Caco-2 (cell line): ENCODE results near the gene DOCK3. TPM values are rescaled to one million over a fixed set of nuclear protein-coding genes. Genes with fewer than 3 reads are reported as not detected.
A peak's percentile ranks its signal among the peaks of the same experiment; 100 is the strongest.
"Not testable (repeated sequence)": the region's sequence is repeated elsewhere in the genome, so short reads cannot be mapped to it uniquely, and the experiment has no call there.

Source experiments
- BruUV-seq: library from RNA; stranded (reverse); fragments of 400-500 nt; replicated peaks from 2 replicates; lab custom pipeline; 2021; lab: Mats Ljungman, UMichigan
- CTCF ChIA-PET: fragments of 300-600 bp; sonication (Branson Sonifier 250); formaldehyde crosslinking; loops from one replicate; lab custom pipeline; 2022; ENCODE audit warnings: antibody characterized with exemption; lab: Charles Lee
- POLR2A ChIA-PET: fragments of 300-600 bp; sonication (Branson Sonifier 250); formaldehyde crosslinking; loops from one replicate; lab custom pipeline; 2022; ENCODE audit warnings: antibody characterized with exemption; lab: Charles Lee
- DNase-seq, 2 experiments: peaks; one replicate each; pipeline versions ENCODE4 v3.0.0 to v3.0.0-alpha.2; 2020 to 2022
- H3K27me3 ChIP-seq: replicated peaks from 2 replicates; pipeline ENCODE4 v1.6.0; 2011; ENCODE audit warnings: low read length; ENCODE audit not compliant: control insufficient read depth, insufficient read depth
- H3K36me3 ChIP-seq: 2 replicates; pipeline ENCODE4 v1.5.1; 2011; ENCODE audit warnings: low read length; ENCODE audit not compliant: control insufficient read depth, insufficient read depth
- H3K4me1 ChIP-seq: fragments of 250-450 bp; sonication (Bioruptor Pico); 2 replicates; pipeline ENCODE4 v1.5.1; 2020; ENCODE audit warnings: mild to moderate bottlenecking
- H3K4me3 ChIP-seq: 2 replicates; pipeline ENCODE4 v1.5.1; 2011; ENCODE audit warnings: low read depth, mild to moderate bottlenecking, control low read depth, low read length
- H3K9me3 ChIP-seq: fragments of 250-450 bp; sonication (Bioruptor Pico); 2 replicates; pipeline ENCODE4 v1.5.1; 2020; ENCODE audit warnings: mild to moderate bottlenecking, moderate library complexity
- H3K27ac Mint-ChIP-seq: one replicate; pipeline ENCODE4 v1.8.0; 2022; ENCODE audit warnings: mixed read lengths; ENCODE audit not compliant: unreplicated experiment
- H3K27me3 Mint-ChIP-seq: one replicate; pipeline ENCODE4 v1.8.0; 2022; ENCODE audit warnings: mixed read lengths; ENCODE audit not compliant: insufficient read depth, unreplicated experiment
- H3K36me3 Mint-ChIP-seq: one replicate; pipeline ENCODE4 v1.8.0; 2022; ENCODE audit warnings: mild to moderate bottlenecking, mixed read lengths; ENCODE audit not compliant: insufficient read depth, unreplicated experiment
- H3K4me1 Mint-ChIP-seq: one replicate; pipeline ENCODE4 v1.8.0; 2022; ENCODE audit warnings: low read depth, mixed read lengths; ENCODE audit not compliant: unreplicated experiment
- H3K4me3 Mint-ChIP-seq: one replicate; pipeline ENCODE4 v1.8.0; 2022; ENCODE audit warnings: mild to moderate bottlenecking, moderate library complexity, mixed read lengths; ENCODE audit not compliant: unreplicated experiment
- H3K9me3 Mint-ChIP-seq: one replicate; pipeline ENCODE4 v1.8.0; 2022; ENCODE audit warnings: mixed read lengths; ENCODE audit not compliant: unreplicated experiment
- intact Hi-C: fragments of 100-400 bp; cut with micrococcal nuclease; formaldehyde crosslinking; loops from one replicate; pipeline ENCODE4 v1.10.0; 2022; ENCODE audit not compliant: unreplicated experiment
- total RNA-seq: library from RNA; stranded (reverse); gene quantifications from 2 replicates; pipeline ENCODE4 v1.2.3, GENCODE V29; 2022
- TF ChIP-seq, protein P1 (sequence below), 2 experiments: fragments of 200-600 bp in 1 of 2; IDR thresholded peaks; 1 replicate in 1 of 2; 2 replicates in 1 of 2; pipeline versions ENCODE4 v1.5.1 to v1.8.0; 2011 to 2022; ENCODE audit warnings: antibody characterized with exemption in 1 of 2, control low read depth in 1 of 2, inconsistent platforms in 1 of 2, low read depth in 1 of 2, low read length in 1 of 2, mild to moderate bottlenecking in 1 of 2, moderate library complexity in 1 of 2; ENCODE audit not compliant: insufficient read depth in 1 of 2, severe bottlenecking in 1 of 2, unreplicated experiment in 1 of 2

DOCK3 gene
- total RNA-seq, 1 experiment from 2014 or later: 0.05 TPM

DNA sequence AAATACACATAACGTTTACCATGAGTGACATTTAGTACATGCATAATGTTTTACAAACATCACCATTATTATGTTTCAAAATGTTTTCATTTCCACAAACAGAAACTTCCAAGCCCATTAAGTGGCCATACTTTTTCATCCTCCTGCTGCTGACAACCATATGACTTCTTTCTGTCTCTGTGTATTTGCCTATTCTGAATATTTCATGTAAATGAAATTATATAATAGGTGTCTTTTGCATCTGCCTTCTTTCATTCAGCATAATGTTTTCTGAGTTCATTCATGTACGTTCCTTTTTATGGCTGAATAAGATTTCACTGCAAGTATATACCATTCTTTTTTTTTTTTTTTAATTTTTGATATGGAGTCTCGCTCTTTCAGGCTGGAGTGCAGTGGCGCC lies 209.0 kb downstream of the DOCK3 start:
- Mint-ChIP-seq H3K4me1 (no peaks in the 10 kb centered on the region), H3K4me3 (no peak overlapping the region), H3K36me3 (no peaks in the 10 kb centered on the region), H3K9me3 (no peaks in the 10 kb centered on the region), H3K27me3 (peaks cover 10% of the 10 kb centered on the region), H3K27ac (no peak overlapping the region)
- intact Hi-C loops: no loop called here
- POLR2A ChIA-PET: no interaction called here
- H3K4me3 ChIP-seq: no peak overlapping the region
- no peaks in the 10 kb centered on the region for H3K4me1 ChIP-seq
- no peaks in the 10 kb centered on the region for H3K27me3 ChIP-seq
- BruUV-seq: no TSS peak
- H3K36me3 ChIP-seq: no peaks in the 10 kb centered on the region
- no peak for DNase-seq
- H3K9me3 ChIP-seq: no peaks in the 10 kb centered on the region
- TF ChIP-seq, protein P1, sequence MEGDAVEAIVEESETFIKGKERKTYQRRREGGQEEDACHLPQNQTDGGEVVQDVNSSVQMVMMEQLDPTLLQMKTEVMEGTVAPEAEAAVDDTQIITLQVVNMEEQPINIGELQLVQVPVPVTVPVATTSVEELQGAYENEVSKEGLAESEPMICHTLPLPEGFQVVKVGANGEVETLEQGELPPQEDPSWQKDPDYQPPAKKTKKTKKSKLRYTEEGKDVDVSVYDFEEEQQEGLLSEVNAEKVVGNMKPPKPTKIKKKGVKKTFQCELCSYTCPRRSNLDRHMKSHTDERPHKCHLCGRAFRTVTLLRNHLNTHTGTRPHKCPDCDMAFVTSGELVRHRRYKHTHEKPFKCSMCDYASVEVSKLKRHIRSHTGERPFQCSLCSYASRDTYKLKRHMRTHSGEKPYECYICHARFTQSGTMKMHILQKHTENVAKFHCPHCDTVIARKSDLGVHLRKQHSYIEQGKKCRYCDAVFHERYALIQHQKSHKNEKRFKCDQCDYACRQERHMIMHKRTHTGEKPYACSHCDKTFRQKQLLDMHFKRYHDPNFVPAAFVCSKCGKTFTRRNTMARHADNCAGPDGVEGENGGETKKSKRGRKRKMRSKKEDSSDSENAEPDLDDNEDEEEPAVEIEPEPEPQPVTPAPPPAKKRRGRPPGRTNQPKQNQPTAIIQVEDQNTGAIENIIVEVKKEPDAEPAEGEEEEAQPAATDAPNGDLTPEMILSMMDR (IDR thresholded peaks at IDR 0.05; ENCODE audit: insufficient read depth in 1 of 2, low read depth in 1 of 2, low read length in 1 of 2, severe bottlenecking in 1 of 2, unreplicated experiment in 1 of 2): no peak
- CTCF ChIA-PET: no interaction called here

DNA sequence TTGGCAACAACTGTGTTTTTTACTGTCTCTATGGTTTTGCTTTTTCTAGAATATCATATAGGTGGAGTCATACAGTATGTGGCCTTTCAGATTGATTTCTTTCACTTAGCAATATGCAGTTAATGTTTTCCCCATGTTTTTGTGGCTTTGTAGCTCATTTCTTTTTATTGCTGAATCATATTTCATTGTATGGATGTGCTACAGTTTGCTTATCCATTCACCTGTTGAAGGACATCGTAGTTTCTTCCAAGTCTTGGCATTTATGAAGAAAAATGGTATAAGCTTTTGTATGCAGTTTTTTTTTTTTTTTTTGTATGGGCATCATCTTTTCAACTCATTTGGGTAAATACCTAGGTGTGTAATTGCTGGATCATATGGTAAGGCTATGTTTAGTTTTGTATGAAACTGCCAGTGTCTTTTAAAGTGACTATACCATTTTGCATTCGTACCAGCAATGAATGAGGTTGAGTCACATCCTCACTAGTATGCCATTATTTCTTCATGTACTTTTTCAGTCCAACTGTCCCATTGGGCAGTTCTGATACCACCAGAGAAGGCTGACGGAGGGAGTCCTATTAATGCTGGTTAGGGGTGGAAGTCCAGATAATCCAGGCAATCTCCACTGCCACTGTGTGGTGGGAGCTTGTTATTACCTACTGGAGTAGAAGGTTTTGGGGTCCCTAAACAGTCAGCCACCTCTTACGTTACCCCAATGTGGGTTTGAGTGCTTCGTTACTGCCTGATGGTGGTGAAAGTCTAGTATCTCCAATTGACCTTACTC lies 210.5 kb downstream of the DOCK3 start:
- ChIA-PET CTCF (interaction anchor here (1.0 to 1.5 kb wide), 2 partner anchors 232 to 269 kb away, joined by 4 to 6 read pairs; no protein-coding TSS in a partner anchor), POLR2A (no interaction called here)
- no peaks in the 10 kb centered on the region for H3K9me3 Mint-ChIP-seq
- H3K27me3 ChIP-seq: no peaks in the 10 kb centered on the region
- no TSS peak for BruUV-seq
- H3K4me1 ChIP-seq: no peaks in the 10 kb centered on the region
- H3K27me3 Mint-ChIP-seq: peaks cover 6% of the 10 kb centered on the region
- no peaks in the 10 kb centered on the region for H3K36me3 Mint-ChIP-seq
- H3K27ac Mint-ChIP-seq: no peak overlapping the region
- H3K4me1 Mint-ChIP-seq: no peaks in the 10 kb centered on the region
- no peaks in the 10 kb centered on the region for H3K36me3 ChIP-seq
- TF ChIP-seq, protein P1 (IDR thresholded peaks at IDR 0.05; ENCODE audit: insufficient read depth in 1 of 2, low read depth in 1 of 2, low read length in 1 of 2, severe bottlenecking in 1 of 2, unreplicated experiment in 1 of 2): peak; percentile 12 to 24
- no peak overlapping the region for H3K4me3 ChIP-seq
- intact Hi-C loops: loop anchor here (1.0 kb wide), 1 partner anchor 269 kb away; no protein-coding TSS in a partner anchor
- H3K9me3 ChIP-seq: no peaks in the 10 kb centered on the region
- DNase-seq: peak in 1 of 2 experiments; percentile 13
- H3K4me3 Mint-ChIP-seq: no peak overlapping the region

DNA sequence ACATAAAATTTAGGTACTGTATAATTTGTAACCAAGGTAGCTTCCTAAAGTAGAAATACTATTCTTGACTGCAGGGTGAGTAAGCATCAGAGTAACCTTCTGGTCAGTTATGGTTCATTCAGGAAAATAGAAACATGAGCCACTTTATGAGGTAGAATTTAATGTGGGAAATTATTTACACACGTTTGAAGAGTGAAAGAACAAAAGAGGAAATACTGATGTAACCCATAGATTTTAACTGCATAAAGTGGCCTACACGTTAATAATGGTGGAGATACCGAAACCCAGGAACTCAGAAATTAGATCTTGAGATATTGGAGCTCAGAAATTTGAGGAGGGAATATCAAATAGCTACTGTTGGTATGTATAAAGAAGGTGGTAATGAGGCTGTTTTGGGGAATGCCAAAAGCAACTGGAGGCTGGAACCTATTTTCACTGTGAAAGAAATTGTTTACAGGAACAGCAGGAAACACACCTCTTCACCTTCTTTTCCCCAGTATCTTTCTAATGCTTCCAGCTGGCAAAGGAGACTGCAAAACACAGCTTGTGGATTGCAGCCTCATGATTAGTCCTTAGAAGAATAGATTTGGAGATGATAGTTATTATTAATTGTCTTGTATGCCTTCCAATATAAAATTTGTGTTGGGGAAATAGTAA lies 216.1 kb downstream of the DOCK3 start:
- Mint-ChIP-seq H3K4me1 (no peaks in the 10 kb centered on the region), H3K4me3 (no peak overlapping the region), H3K36me3 (no peaks in the 10 kb centered on the region), H3K27ac (no peak overlapping the region), H3K9me3 (no peaks in the 10 kb centered on the region), H3K27me3 (peaks cover 17% of the 10 kb centered on the region)
- no peaks in the 10 kb centered on the region for H3K9me3 ChIP-seq
- H3K4me1 ChIP-seq: no peaks in the 10 kb centered on the region
- no peaks in the 10 kb centered on the region for H3K27me3 ChIP-seq
- BruUV-seq: no TSS peak
- no peaks in the 10 kb centered on the region for H3K36me3 ChIP-seq
- ChIA-PET CTCF (no interaction called here), POLR2A (no interaction called here)
- DNase-seq: no peak
- intact Hi-C loops: no loop called here
- no peak overlapping the region for H3K4me3 ChIP-seq
- TF ChIP-seq, protein P1 (IDR thresholded peaks at IDR 0.05; ENCODE audit: insufficient read depth in 1 of 2, low read depth in 1 of 2, low read length in 1 of 2, severe bottlenecking in 1 of 2, unreplicated experiment in 1 of 2): no peak

DNA sequence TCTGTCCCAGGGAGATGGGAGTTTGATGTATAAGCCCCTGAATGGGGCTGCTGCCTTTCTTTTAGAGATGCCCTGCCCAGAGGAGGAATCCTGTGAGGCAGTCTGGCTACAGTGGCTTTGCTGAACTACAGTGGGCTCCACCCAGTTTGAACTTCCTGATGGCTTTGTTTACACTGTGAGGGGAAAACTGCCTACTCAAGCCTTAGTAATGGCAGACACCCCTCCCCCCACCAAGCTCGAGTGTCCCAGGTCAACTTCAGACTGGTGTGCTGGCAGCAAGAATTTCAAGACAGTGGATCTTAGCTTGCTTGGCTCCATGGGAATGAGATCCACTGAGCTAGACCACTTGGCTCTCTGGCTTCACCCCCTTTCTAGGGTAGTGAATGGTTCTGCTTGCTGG lies 226.4 kb downstream of the DOCK3 start:
- intact Hi-C loops, H3K9me3 ChIP-seq, H3K4me1 Mint-ChIP-seq, H3K27ac Mint-ChIP-seq, H3K4me1 ChIP-seq, H3K36me3 Mint-ChIP-seq, H3K9me3 Mint-ChIP-seq, POLR2A ChIA-PET, H3K4me3 ChIP-seq, BruUV-seq, CTCF ChIA-PET, H3K4me3 Mint-ChIP-seq, H3K27me3 ChIP-seq, DNase-seq, H3K36me3 ChIP-seq: not testable (repeated sequence)
- H3K27me3 Mint-ChIP-seq: peaks cover 21% of the 10 kb centered on the region
